ENCODE data around the gene LGR6.
"Not testable (repeated sequence)": the region's sequence is repeated elsewhere in the genome, so short reads cannot be mapped to it uniquely, and the experiment has no call there.

LGR6 gene

DNA sequence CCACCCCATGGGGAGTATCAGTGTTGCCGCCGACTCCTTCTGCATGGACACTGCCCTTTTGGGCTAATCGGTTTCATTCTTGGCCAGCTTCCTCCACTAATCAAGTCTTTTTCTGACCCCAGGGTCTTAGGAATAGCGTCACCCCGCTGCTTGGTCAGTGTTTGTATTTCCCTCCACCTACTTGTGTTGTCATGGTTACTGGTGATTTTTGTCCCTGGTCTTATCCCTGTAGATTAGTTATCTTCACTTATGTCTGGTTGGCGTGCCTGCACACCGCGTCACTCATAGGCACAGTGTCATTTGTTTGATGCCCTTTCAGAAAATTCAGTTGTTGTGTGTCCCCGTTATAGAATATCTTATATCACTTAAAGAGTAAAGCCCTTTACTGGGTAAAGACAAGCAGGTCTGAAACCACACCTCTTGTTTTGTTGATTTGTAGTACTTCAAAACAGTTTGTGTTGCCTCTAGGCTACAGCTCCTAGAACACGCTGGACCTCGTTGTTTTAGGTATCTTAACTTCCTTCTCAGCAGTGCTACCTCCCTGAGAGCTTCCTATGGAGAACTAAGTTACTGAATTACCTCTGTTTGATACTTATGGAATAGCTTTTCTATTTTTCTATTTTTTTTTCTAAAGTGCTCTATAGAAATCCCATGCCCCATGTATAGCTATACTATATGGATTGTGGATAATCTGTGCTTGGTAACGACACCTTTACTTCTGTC is 155.8 kb downstream of the LGR6 start:
- TF ChIP-seq, protein P1, sequence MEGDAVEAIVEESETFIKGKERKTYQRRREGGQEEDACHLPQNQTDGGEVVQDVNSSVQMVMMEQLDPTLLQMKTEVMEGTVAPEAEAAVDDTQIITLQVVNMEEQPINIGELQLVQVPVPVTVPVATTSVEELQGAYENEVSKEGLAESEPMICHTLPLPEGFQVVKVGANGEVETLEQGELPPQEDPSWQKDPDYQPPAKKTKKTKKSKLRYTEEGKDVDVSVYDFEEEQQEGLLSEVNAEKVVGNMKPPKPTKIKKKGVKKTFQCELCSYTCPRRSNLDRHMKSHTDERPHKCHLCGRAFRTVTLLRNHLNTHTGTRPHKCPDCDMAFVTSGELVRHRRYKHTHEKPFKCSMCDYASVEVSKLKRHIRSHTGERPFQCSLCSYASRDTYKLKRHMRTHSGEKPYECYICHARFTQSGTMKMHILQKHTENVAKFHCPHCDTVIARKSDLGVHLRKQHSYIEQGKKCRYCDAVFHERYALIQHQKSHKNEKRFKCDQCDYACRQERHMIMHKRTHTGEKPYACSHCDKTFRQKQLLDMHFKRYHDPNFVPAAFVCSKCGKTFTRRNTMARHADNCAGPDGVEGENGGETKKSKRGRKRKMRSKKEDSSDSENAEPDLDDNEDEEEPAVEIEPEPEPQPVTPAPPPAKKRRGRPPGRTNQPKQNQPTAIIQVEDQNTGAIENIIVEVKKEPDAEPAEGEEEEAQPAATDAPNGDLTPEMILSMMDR (IDR thresholded peaks at IDR 0.05), result no peak
- H3K27me3 ChIP-seq (ENCODE audit: control insufficient read depth, insufficient read depth, low read length), result no peaks in the 10 kb centered on the region
- H3K4me2 ChIP-seq (ENCODE audit: low read length), result peak overlapping the region; percentile 81
- no peaks in the 10 kb centered on the region for H3K36me3 ChIP-seq (ENCODE audit: control insufficient read depth, insufficient read depth, low read length)
- peaks cover 15% of the 10 kb centered on the region for H3K79me2 ChIP-seq
- H3K9me3 ChIP-seq (ENCODE audit: control insufficient read depth, low read length), result no peaks in the 10 kb centered on the region
- peak overlapping the region; percentile 94 for H2AFZ ChIP-seq
- H3K27ac ChIP-seq, result peak overlapping the region; percentile 86
- peak overlapping the region; percentile 67 for H3K9ac ChIP-seq
- H3K4me3 ChIP-seq (ENCODE audit: low read depth, low read length), result peak overlapping the region; percentile 91
- no peaks in the 10 kb centered on the region for H3K4me1 ChIP-seq

DNA sequence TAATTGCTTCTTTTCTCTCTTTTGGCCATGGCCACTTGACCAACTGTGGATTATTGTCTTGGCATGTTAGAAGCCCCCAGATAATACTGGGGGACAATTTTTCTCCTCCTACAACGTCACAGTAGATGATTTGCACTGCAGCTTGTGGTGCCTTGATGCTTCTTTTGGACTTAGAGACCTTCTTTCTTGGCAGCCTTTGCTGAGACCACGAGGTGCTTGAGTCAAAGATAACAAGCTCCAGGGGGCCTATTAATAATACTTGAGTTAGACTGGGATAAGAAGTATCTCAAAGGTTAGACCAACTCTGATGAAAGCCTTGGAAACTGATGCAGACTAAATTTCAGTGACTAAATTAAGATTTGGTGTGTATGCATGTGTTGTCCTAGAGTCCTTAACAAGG is 158.1 kb downstream of the LGR6 start:
- Histone ChIP-seq H3K36me3 (ENCODE audit: control insufficient read depth, insufficient read depth, low read length) (no peaks in the 10 kb centered on the region), H3K4me3 (ENCODE audit: low read depth, low read length) (no peak overlapping the region), H2AFZ (no peak overlapping the region), H3K9me3 (ENCODE audit: control insufficient read depth, low read length) (no peaks in the 10 kb centered on the region), H3K4me1 (no peaks in the 10 kb centered on the region), H3K79me2 (peaks cover 15% of the 10 kb centered on the region), H3K4me2 (ENCODE audit: low read length) (no peak overlapping the region), H3K9ac (no peak overlapping the region), H3K27me3 (ENCODE audit: control insufficient read depth, insufficient read depth, low read length) (no peaks in the 10 kb centered on the region), H3K27ac (no peak overlapping the region)
- TF ChIP-seq, protein P1 (IDR thresholded peaks at IDR 0.05), result no peak

DNA sequence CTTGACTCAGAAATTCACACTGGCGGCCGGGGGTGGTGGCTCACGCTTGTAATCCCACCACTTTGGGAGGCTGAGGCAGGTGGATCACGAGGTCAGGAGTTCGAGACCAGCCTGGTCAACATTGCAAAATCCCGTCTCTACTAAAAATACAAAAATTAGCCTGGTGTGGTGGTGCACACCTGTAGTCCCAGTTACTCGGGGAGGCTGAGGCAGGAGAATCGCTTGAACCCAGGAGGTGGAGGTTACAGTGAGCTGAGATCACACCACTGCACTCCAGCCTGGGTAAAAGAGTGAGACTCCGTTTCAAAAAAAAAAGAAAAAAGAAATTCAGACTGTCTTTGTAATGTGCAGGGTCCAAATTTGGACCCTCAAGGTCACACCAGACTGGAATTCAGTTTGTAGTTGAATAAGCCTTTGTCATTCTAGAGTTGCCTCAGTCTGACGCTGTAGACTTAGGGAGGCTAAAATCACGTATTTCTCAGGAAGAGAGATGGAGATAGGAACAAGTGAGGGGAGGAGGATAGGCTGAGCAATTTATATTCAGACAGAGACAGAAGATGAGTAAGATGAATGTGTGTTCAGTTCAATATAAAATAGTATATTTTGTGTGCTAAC is 159.1 kb downstream of the LGR6 start:
- not testable (repeated sequence) for H3K4me3 ChIP-seq (ENCODE audit: low read depth, low read length); H3K9ac ChIP-seq; H3K27me3 ChIP-seq (ENCODE audit: control insufficient read depth, insufficient read depth, low read length); H3K4me2 ChIP-seq (ENCODE audit: low read length); H2AFZ ChIP-seq; H3K9me3 ChIP-seq (ENCODE audit: control insufficient read depth, low read length); H3K4me1 ChIP-seq; H3K27ac ChIP-seq; H3K36me3 ChIP-seq (ENCODE audit: control insufficient read depth, insufficient read depth, low read length)
- H3K79me2 ChIP-seq, result peaks cover 15% of the 10 kb centered on the region

DNA sequence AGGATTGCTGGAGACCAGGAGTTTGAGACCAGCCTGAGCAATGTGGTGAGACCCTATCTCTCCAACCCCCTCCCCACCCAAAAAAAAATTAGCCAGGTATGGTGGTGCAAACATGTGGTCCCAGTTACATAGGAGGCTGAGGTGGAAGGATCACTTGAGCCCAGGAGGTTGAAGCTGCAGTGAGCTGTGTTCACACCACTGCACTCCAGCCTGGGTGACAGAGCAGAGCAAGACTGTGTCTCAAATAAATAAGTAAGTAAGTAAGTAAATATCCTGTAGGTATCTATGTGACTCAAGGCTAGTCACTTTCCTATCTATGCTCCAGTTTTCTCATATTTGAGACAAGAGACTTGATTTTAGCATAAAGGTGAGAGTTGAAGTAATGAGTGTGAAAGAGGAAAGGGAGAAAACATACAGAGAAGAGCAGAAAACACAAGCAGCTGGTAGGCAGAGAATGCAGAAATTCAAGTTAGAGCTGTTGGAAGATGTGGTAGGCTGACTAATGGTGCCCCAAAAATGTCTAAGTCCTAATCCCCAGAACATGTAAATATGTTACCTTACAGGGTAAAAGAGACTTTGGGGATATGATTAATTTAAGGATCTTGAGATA is 162.4 kb downstream of the LGR6 start:
- H3K27ac ChIP-seq, result no peak overlapping the region
- no peaks in the 10 kb centered on the region for H3K36me3 ChIP-seq (ENCODE audit: control insufficient read depth, insufficient read depth, low read length)
- peaks cover 3% of the 10 kb centered on the region for H3K79me2 ChIP-seq
- no peak overlapping the region for H2AFZ ChIP-seq
- no peak overlapping the region for H3K9ac ChIP-seq
- H3K4me3 ChIP-seq (ENCODE audit: low read depth, low read length), result no peak overlapping the region
- no peaks in the 10 kb centered on the region for H3K27me3 ChIP-seq (ENCODE audit: control insufficient read depth, insufficient read depth, low read length)
- no peak overlapping the region for H3K4me2 ChIP-seq (ENCODE audit: low read length)
- TF ChIP-seq, protein P1 (IDR thresholded peaks at IDR 0.05), result no peak
- H3K9me3 ChIP-seq (ENCODE audit: control insufficient read depth, low read length), result no peaks in the 10 kb centered on the region
- H3K4me1 ChIP-seq, result no peaks in the 10 kb centered on the region

DNA sequence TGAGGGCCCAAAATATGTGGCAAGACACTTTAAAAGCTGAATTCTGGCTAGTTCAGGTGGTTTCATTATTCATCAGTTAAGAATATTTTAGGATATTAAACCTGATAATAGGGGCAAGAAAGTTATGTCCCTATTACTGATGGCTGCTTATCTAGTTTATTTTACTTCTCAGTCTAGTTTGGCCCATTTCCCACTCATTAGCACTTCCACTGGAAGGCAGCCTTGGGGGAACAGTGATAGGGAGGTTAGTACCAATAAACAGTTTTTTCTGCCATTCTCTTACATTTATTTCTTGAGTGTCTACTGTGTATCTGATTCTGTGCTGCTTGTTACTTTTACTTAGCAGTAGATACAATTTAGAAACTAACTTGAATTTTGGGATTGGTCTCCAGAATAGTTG is 163.9 kb downstream of the LGR6 start:
- Histone ChIP-seq H2AFZ (no peak overlapping the region), H3K79me2 (no peaks in the 10 kb centered on the region), H3K4me2 (ENCODE audit: low read length) (no peak overlapping the region), H3K27me3 (ENCODE audit: control insufficient read depth, insufficient read depth, low read length) (no peaks in the 10 kb centered on the region), H3K4me3 (ENCODE audit: low read depth, low read length) (no peak overlapping the region), H3K27ac (no peak overlapping the region), H3K9ac (no peak overlapping the region), H3K36me3 (ENCODE audit: control insufficient read depth, insufficient read depth, low read length) (no peaks in the 10 kb centered on the region), H3K9me3 (ENCODE audit: control insufficient read depth, low read length) (no peaks in the 10 kb centered on the region), H3K4me1 (no peaks in the 10 kb centered on the region)
- TF ChIP-seq, protein P1 (IDR thresholded peaks at IDR 0.05), result no peak
